T47D (cell line): ENCODE data around the gene UBA7.
A peak's percentile ranks its signal among the peaks of the same experiment; 100 is the strongest.
"Not testable (repeated sequence)": the region's sequence is repeated elsewhere in the genome, so short reads cannot be mapped to it uniquely, and the experiment has no call there.

Experiments
- DNase-seq, 2 experiments: peaks; one replicate each; pipeline versions ENCODE4 v3.0.0 to v3.0.0-alpha.2; 2011 to 2012; ENCODE audit warnings: low read depth in 1 of 2, low spot score in 1 of 2
- JUND ChIP-seq: IDR thresholded peaks from 2 replicates; pipeline ENCODE4 v1.6.1; 2012; ENCODE audit warnings: low read depth
- in situ Hi-C: cut with HindIII; loops from 2 replicates; pipeline ENCODE4 v1.10.0; 2016; ENCODE audit warnings: low sequenced_read_pairs, low pct_unique_long_range_greater_than_20kb

The UBA7 gene

GRCh38 chr3:49787536-49787935, 26.2 kb downstream of the UBA7 start:
- no peak for TF ChIP-seq JUND
- in situ Hi-C loops = no loop called here
- no peak for DNase-seq

GRCh38 chr3:49787182-49787464, 26.6 kb downstream of the UBA7 start:
- TF ChIP-seq JUND = no peak
- in situ Hi-C loops = no loop called here
- no peak for DNase-seq

GRCh38 chr3:49786357-49787181, 27.2 kb downstream of the UBA7 start, which contains the start of gene IP6K1:
Gene IP6K1 (minus strand): TSS chr3:49786542. CDS start chr3:49748040, 38,502 bp downstream.
- no peak for TF ChIP-seq JUND
- DNase-seq = peak; percentile 99
- in situ Hi-C loops = no loop called here

- no peak for TF ChIP-seq JUND
- in situ Hi-C loops = no loop called here
- peak in 1 of 2 experiments; percentile 19 for DNase-seq
These were observed 28.0 kb downstream of the UBA7 start for GRCh38 chr3:49785565-49786356.

GRCh38 chr3:49782277-49782676, 31.5 kb downstream of the UBA7 start:
- DNase-seq, in situ Hi-C loops: not testable (repeated sequence)

GRCh38 chr3:49781415-49782199, 32.1 kb downstream of the UBA7 start:
- DNase-seq = no peak
- TF ChIP-seq JUND = no peak
- in situ Hi-C loops = no loop called here

GRCh38 chr3:49780975-49781365, 32.8 kb downstream of the UBA7 start:
- DNase-seq, in situ Hi-C loops: not testable (repeated sequence)

GRCh38 chr3:49780080-49780974, 33.4 kb downstream of the UBA7 start:
- no peak for TF ChIP-seq JUND
- in situ Hi-C loops = no loop called here
- no peak for DNase-seq

- in situ Hi-C loops = no loop called here
- DNase-seq = no peak
- TF ChIP-seq JUND = no peak
These were observed 34.2 kb downstream of the UBA7 start for GRCh38 chr3:49779358-49780079.

GRCh38 chr3:49776101-49776500, 37.7 kb downstream of the UBA7 start:
- DNase-seq, in situ Hi-C loops: not testable (repeated sequence)

- DNase-seq = no peak
- in situ Hi-C loops = no loop called here
- no peak for TF ChIP-seq JUND
These were observed 38.2 kb downstream of the UBA7 start for GRCh38 chr3:49775538-49775937.
